ENCODE results near the gene NDFIP2.

Gene NDFIP2

DNA sequence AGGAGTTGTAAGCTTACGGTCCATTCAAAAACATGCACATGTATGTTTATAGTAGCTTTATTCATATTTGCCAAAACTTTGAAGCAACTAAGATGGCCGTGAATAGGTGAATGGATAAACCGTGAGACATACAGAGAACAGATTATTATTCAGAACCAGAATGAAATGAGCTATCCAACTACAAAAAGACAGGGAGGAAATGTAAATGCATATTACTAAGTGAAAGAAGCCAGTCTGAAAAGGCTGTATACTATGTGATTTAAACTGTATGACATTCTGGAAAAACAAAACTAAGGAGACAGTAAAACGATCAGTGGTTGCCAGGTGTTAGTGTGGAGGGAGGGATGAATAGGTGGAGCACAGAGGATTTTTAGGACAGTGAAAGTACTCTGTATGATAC lies 19.9 kb downstream of the NDFIP2 start:
- no peaks in the 10 kb centered on the region for H3K36me3 ChIP-seq (ENCODE audit: insufficient read depth, low read length)
- no peaks in the 10 kb centered on the region for H3K27me3 ChIP-seq (ENCODE audit: control insufficient read depth in 1 of 2, insufficient read depth in 2 of 2, low read length in 2 of 2)
- H3K9me3 ChIP-seq (ENCODE audit: low read length): no peaks in the 10 kb centered on the region
- H3K9ac ChIP-seq (ENCODE audit: low read length): no peak overlapping the region
- no peak overlapping the region for H3K27ac ChIP-seq (ENCODE audit: low read depth, low read length)
- H3K4me3 ChIP-seq (ENCODE audit: low read depth in 1 of 2, low read length in 2 of 2): no peak overlapping the region
- H3K4me1 ChIP-seq (ENCODE audit: insufficient read depth, low read length): no peaks in the 10 kb centered on the region

DNA sequence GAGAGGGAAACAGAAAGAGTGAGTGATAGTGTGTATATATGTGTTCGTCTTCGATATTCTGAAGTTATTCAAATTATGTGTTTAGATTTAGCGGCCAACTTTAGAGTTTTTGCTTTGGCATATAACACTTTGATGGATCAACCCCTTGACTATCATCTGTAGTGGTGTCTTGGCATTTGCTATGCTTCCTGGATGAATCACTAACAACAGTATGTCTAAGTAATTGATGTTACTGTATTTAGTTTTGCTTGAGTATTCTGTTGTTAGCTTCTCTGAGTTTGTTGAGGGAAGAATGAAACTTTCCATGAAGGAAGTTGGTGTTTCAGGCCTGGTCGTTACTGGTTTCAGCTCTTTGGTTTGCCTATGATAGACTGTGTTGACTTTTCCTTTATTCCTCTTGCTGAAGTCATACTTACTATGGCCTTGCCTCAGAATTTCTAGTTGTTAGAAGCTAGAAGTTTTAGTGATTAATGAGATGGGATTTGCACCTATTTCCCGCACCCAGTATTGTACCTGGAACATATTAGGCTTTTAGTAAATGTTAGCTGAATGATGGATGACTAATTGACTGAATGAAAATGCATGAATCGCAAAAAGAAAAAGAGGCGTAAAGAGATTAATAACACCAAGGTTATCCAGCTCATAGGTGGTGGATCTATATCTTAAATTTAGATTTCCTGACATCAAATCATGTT lies 20.7 kb downstream of the NDFIP2 start:
- H3K27me3 ChIP-seq (ENCODE audit: control insufficient read depth in 1 of 2, insufficient read depth in 2 of 2, low read length in 2 of 2): no peaks in the 10 kb centered on the region
- no peak overlapping the region for H3K9ac ChIP-seq (ENCODE audit: low read length)
- no peaks in the 10 kb centered on the region for H3K36me3 ChIP-seq (ENCODE audit: insufficient read depth, low read length)
- no peak overlapping the region for H3K27ac ChIP-seq (ENCODE audit: low read depth, low read length)
- H3K9me3 ChIP-seq (ENCODE audit: low read length): no peaks in the 10 kb centered on the region
- H3K4me3 ChIP-seq (ENCODE audit: low read depth in 1 of 2, low read length in 2 of 2): no peak overlapping the region
- H3K4me1 ChIP-seq (ENCODE audit: insufficient read depth, low read length): no peaks in the 10 kb centered on the region

- Histone ChIP-seq H3K27me3 (ENCODE audit: control insufficient read depth in 1 of 2, insufficient read depth in 2 of 2, low read length in 2 of 2) (no peaks in the 10 kb centered on the region), H3K27ac (ENCODE audit: low read depth, low read length) (no peak overlapping the region)
Observed at GRCh38 chr13:79502859-79503468, 22.0 kb downstream of the NDFIP2 start.

DNA sequence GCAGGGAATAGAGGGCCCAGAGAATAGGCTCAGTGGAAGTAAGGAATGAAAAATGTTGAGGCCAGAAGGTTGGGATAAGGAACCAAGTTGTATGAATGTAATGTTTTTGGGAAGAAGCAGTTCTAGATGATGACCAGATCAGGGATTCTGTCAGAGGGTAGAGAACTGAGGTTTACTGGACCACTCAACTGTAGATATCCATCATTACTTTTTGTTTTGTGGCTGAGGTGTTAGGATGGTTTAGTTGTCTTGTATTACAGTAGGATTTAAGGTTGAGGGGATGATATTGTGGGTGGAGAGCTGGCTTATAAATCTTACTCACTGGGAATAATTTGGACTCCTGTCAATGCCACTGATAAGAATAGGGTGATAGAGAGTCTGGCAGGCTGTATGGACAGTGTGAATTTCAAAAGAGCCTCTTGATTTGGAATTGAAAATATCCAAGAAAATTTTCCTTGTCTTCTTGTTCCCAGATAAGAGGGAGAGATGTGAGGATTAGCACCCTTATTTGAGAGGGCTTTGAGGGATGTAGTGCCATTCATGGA lies 22.6 kb downstream of the NDFIP2 start:
- H3K36me3 ChIP-seq (ENCODE audit: insufficient read depth, low read length): no peaks in the 10 kb centered on the region
- H3K4me1 ChIP-seq (ENCODE audit: insufficient read depth, low read length): no peaks in the 10 kb centered on the region
- no peak overlapping the region for H3K9ac ChIP-seq (ENCODE audit: low read length)
- no peaks in the 10 kb centered on the region for H3K27me3 ChIP-seq (ENCODE audit: control insufficient read depth in 1 of 2, insufficient read depth in 2 of 2, low read length in 2 of 2)
- no peaks in the 10 kb centered on the region for H3K9me3 ChIP-seq (ENCODE audit: low read length)
- no peak overlapping the region for H3K27ac ChIP-seq (ENCODE audit: low read depth, low read length)
- no peak overlapping the region for H3K4me3 ChIP-seq (ENCODE audit: low read depth in 1 of 2, low read length in 2 of 2)

More at GRCh38 chr13:79502859-79503468, 22.0 kb downstream of the NDFIP2 start:
- no peak overlapping the region for H3K9ac ChIP-seq (ENCODE audit: low read length)
- H3K9me3 ChIP-seq (ENCODE audit: low read length): no peaks in the 10 kb centered on the region
- H3K4me3 ChIP-seq (ENCODE audit: low read depth in 1 of 2, low read length in 2 of 2): no peak overlapping the region
- no peaks in the 10 kb centered on the region for H3K4me1 ChIP-seq (ENCODE audit: insufficient read depth, low read length)
- no peaks in the 10 kb centered on the region for H3K36me3 ChIP-seq (ENCODE audit: insufficient read depth, low read length)

DNA sequence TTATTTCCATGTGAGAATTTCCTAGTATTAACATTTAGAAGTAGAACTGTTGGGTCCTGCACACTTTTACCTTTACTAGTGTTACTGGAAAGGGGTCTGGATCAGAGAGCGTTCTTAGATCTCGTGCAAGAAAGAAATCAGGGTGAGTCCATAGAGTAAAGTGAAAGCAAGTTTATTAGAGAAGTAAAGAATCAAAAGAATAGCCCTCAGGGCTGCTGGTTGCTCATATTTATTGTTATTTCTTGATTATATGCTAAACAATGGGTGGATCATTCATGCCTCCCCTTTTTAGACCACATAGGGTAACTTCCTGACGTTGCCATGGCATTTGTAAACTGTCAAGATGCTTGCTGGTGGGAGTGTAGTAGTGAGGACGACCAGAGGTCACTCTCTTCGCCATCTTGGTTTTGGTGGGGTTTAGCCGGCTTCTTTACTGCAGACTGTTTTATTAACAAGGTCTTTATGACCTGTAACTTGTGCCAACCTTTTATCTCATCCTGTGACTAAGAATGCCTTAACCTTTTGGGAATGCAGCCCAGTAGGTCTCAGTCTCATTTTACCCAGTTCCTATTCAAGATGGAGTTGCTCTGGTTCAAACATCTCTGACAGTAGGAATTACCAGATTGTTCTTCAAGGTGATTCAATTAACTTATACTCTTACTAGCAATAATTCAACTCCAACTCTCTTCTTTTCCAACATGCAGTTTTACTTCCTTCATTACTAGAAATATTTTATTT lies 27.4 kb downstream of the NDFIP2 start:
- Histone ChIP-seq H3K36me3 (ENCODE audit: insufficient read depth, low read length) (no peaks in the 10 kb centered on the region), H3K27ac (ENCODE audit: low read depth, low read length) (no peak overlapping the region), H3K4me3 (ENCODE audit: low read depth in 1 of 2, low read length in 2 of 2) (no peak overlapping the region), H3K27me3 (ENCODE audit: control insufficient read depth in 1 of 2, insufficient read depth in 2 of 2, low read length in 2 of 2) (no peaks in the 10 kb centered on the region), H3K4me1 (ENCODE audit: insufficient read depth, low read length) (no peaks in the 10 kb centered on the region), H3K9ac (ENCODE audit: low read length) (no peak overlapping the region), H3K9me3 (ENCODE audit: low read length) (no peaks in the 10 kb centered on the region)

GRCh38 chr13:79511611-79512010 lies 30.7 kb downstream of the NDFIP2 start:
- H3K4me3 ChIP-seq (ENCODE audit: low read depth in 1 of 2, low read length in 2 of 2): no peak overlapping the region
- no peak overlapping the region for H3K27ac ChIP-seq (ENCODE audit: low read depth, low read length)
- H3K27me3 ChIP-seq (ENCODE audit: control insufficient read depth in 1 of 2, insufficient read depth in 2 of 2, low read length in 2 of 2): no peaks in the 10 kb centered on the region
- H3K9me3 ChIP-seq (ENCODE audit: low read length): no peaks in the 10 kb centered on the region
- no peak overlapping the region for H3K9ac ChIP-seq (ENCODE audit: low read length)
- no peaks in the 10 kb centered on the region for H3K36me3 ChIP-seq (ENCODE audit: insufficient read depth, low read length)
- H3K4me1 ChIP-seq (ENCODE audit: insufficient read depth, low read length): no peaks in the 10 kb centered on the region

GRCh38 chr13:79512950-79513349 lies 32.0 kb downstream of the NDFIP2 start:
- Histone ChIP-seq H3K36me3 (ENCODE audit: insufficient read depth, low read length) (no peaks in the 10 kb centered on the region), H3K27ac (ENCODE audit: low read depth, low read length) (no peak overlapping the region), H3K4me1 (ENCODE audit: insufficient read depth, low read length) (no peaks in the 10 kb centered on the region), H3K4me3 (ENCODE audit: low read depth in 1 of 2, low read length in 2 of 2) (no peak overlapping the region), H3K9ac (ENCODE audit: low read length) (no peak overlapping the region), H3K27me3 (ENCODE audit: control insufficient read depth in 1 of 2, insufficient read depth in 2 of 2, low read length in 2 of 2) (no peaks in the 10 kb centered on the region), H3K9me3 (ENCODE audit: low read length) (no peaks in the 10 kb centered on the region)

DNA sequence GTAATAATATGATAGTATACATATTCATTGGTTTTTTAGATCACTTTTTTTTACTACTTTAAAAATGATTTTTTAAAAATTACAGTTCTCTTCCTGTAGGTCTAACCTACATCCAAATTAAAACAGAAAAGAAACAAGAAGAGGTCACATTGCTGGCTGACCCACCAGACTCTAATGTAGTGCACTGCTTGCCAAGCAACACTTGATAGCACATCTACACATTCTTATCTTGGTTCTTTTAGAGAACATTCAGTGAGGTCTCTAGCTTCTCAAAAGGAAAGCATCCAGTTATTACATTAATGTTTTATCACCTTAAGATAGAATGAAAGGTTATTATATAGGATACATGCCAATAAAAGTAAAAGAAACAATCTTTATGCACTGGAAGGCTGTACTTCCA lies 35.6 kb downstream of the NDFIP2 start:
- H3K9me3 ChIP-seq (ENCODE audit: low read length): no peaks in the 10 kb centered on the region
- H3K36me3 ChIP-seq (ENCODE audit: insufficient read depth, low read length): no peaks in the 10 kb centered on the region
- H3K9ac ChIP-seq (ENCODE audit: low read length): no peak overlapping the region
- H3K27me3 ChIP-seq (ENCODE audit: control insufficient read depth in 1 of 2, insufficient read depth in 2 of 2, low read length in 2 of 2): no peaks in the 10 kb centered on the region
- no peak overlapping the region for H3K4me3 ChIP-seq (ENCODE audit: low read depth in 1 of 2, low read length in 2 of 2)
- no peak overlapping the region for H3K27ac ChIP-seq (ENCODE audit: low read depth, low read length)
- H3K4me1 ChIP-seq (ENCODE audit: insufficient read depth, low read length): no peaks in the 10 kb centered on the region

DNA sequence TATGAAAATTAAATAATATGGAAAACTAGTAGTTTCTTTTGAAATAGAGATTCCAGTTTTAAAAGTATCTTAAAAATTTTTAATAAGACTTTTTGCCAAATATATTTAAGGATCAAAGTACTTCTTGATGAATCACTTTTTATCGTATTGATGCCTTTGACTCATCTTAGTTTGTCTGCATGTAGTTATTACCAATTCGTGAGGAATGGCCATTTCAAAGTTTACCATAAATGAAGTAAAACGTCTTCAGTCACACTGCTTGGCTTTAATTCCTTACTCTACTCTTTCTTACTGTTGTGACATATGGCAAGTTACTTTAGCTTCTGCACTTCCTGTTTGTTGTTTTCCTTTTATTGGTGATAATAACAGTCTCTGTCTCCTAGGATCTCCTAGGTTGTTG lies 38.3 kb downstream of the NDFIP2 start:
- Histone ChIP-seq H3K27me3 (ENCODE audit: control insufficient read depth in 1 of 2, insufficient read depth in 2 of 2, low read length in 2 of 2) (no peaks in the 10 kb centered on the region), H3K4me3 (ENCODE audit: low read depth in 1 of 2, low read length in 2 of 2) (no peak overlapping the region), H3K4me1 (ENCODE audit: insufficient read depth, low read length) (no peaks in the 10 kb centered on the region), H3K9me3 (ENCODE audit: low read length) (no peaks in the 10 kb centered on the region), H3K36me3 (ENCODE audit: insufficient read depth, low read length) (peaks cover 7% of the 10 kb centered on the region), H3K27ac (ENCODE audit: low read depth, low read length) (no peak overlapping the region), H3K9ac (ENCODE audit: low read length) (no peak overlapping the region)

GRCh38 chr13:79522583-79522982 lies 41.6 kb downstream of the NDFIP2 start:
- Histone ChIP-seq H3K27me3 (ENCODE audit: control insufficient read depth in 1 of 2, insufficient read depth in 2 of 2, low read length in 2 of 2) (no peaks in the 10 kb centered on the region), H3K36me3 (ENCODE audit: insufficient read depth, low read length) (peaks cover 7% of the 10 kb centered on the region), H3K27ac (ENCODE audit: low read depth, low read length) (no peak overlapping the region)

DNA sequence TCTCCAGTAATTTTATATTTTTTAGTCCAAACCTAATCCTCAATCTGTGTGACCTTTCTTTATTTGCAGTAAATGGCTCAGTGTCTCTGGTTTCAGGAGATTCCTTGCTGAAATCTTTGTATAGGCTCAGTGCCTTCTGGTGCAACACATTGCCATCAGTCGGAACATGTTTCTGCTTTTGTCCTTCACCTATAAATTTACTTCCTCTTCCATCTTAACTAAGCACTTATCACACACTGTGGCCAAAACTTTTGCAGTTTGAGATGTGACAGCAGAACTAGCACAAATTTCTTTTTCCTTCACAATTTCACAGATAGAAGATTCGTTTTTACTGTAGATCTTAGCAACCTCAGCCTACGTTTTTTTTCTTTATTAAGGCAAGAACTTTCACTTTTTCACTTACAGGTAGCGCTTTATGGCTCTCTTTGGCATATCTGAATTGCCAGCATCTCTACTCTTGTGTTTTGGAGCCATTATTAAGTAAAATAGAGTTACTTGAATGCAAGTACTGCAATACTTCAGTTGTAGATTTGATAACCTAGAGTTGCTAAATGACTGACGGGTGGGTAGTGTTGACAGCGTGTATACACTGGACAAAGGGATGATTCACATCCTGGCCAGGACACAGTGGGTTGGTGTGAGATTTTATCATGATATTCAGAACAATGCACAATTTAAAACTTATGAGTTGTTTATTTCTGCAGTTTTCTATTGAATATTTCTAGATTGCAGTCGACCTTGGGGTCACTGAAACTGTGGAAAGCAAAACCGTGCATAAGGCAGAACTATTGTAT lies 44.3 kb downstream of the NDFIP2 start:
- Histone ChIP-seq H3K27me3 (ENCODE audit: control insufficient read depth in 1 of 2, insufficient read depth in 2 of 2, low read length in 2 of 2) (no peaks in the 10 kb centered on the region), H3K27ac (ENCODE audit: low read depth, low read length) (no peak overlapping the region), H3K9ac (ENCODE audit: low read length) (no peak overlapping the region), H3K4me1 (ENCODE audit: insufficient read depth, low read length) (no peaks in the 10 kb centered on the region), H3K36me3 (ENCODE audit: insufficient read depth, low read length) (peaks cover 7% of the 10 kb centered on the region), H3K9me3 (ENCODE audit: low read length) (no peaks in the 10 kb centered on the region), H3K4me3 (ENCODE audit: low read depth in 1 of 2, low read length in 2 of 2) (no peak overlapping the region)

More at GRCh38 chr13:79522583-79522982, 41.6 kb downstream of the NDFIP2 start:
- Histone ChIP-seq H3K9ac (ENCODE audit: low read length) (no peak overlapping the region), H3K9me3 (ENCODE audit: low read length) (no peaks in the 10 kb centered on the region), H3K4me1 (ENCODE audit: insufficient read depth, low read length) (no peaks in the 10 kb centered on the region), H3K4me3 (ENCODE audit: low read depth in 1 of 2, low read length in 2 of 2) (no peak overlapping the region)
